Activated CD4-positive, CD25-positive, alpha-beta regulatory T cell (primary cell): ENCODE measurements around the gene TNPO3.
"Not testable (repeated sequence)": the region's sequence is repeated elsewhere in the genome, so short reads cannot be mapped to it uniquely, and the experiment has no call there.

ENCODE experiments used
- DNase-seq, 4 experiments: peaks; one replicate each; lab custom pipeline; 2025; lab: John Stamatoyannopoulos, UW

The TNPO3 gene

DNA sequence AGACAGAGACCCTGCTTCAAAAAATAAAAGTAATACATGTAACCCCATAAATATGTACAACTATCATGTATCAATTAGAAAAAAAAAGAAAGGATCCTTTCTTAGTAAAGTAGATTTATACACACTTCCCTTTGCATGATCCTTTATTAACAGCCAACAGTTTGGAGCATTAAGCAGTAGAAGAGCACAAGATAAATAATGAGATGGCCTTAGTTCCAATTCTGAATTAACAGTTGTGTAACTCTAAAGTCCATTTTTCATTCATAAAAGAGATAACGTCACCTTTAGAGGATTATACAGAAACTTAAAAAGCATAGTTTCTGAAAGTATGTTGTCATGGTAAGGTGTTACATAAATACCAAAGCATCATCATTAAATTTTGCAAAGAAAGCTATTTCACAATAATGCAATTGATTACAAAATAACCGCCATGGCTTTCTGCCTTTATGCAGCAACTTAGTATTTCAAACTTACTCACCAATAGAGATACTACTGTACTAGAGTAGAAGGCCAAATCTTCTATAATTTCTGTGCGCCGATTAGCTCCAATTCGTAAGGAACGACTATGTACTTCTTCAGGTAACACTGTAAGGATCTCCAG, 40.3 kb downstream of the TNPO3 start:
- DNase-seq: no peak

DNA sequence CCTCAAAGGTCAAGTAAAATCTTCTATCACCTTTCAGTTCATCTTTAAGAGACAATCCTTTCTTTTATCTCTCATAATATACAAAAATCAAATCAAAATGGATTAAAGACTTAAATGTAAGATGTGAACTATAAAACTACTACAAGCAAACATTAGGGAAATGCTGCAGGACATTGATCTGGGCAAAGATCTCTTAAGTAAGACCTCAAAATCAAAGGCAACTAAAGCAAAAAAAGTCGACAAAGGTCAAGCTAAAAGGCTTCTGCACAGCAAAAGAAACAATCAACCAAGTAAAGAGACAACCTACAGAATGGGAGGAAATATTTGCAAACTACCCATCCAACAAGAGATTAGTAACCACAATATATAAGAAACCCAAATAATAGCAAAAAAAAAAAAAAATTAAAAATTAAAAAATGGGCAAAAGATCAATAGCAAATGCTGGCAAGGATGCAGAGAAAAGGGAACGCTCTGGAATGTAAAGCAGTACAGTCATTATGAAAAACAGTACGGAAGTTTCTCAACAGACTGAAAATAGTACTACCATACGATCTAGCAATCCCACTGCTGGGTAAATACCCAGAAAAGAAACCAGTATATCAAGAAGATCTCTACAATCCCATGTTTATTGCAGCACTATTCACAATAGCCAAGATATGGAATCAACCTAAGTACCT, 41.7 kb downstream of the TNPO3 start:
- no peak for DNase-seq

DNA sequence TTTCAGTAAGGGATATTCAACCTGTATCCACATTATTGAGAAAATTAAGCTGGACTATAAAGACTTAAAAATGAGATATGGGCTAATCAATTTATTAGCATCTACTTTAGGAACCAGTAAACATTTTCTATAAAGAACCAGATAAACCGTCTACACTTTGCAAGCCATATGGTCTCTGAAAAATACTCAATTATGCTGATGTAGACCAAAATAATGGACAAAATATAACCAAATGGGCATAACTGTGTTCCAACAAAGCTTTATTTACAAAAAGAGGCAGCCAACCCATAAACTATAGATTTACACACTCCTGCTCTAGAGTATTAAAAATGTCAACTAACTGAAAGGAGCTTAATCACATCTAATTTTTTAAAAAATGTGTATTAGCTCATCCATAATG, 42.3 kb downstream of the TNPO3 start:
- DNase-seq: no peak

DNA sequence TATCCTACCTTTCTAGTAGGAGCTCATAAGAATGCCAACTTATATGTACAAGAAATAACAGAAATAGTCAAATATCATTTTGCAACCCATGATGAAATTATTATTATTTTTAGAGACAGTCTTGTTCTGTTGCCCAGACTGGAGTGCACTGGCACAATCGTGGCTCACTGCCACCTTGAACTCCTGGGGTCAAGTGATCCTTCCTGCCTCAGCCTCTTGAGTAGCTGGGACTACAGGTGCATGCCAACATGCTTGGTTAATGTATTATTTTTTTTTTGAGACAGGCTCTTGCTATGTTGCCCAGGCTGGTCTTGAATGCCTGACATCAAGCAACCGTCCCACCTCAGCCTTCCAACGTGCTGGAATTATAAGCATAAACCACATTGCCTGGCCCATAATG, 44.8 kb downstream of the TNPO3 start:
- no peak for DNase-seq

DNA sequence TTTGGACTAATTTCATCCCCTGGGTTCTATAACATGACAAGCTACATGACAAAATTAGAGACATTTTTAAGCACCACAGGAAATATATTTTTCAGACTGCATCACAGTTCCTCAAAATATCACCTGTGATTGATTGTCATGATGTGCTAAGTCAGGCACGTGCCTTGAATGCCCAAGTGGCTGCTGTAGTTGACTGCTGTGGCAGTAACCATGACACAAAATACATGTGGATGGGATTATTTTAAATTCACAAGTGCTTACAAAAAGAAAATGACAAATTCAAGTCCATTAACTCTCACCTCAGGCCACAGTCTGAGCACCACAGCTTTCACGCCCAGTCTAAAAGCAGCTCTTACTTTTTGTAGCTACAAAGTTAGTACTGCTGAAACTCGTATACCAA, 45.5 kb downstream of the TNPO3 start:
- DNase-seq: no peak

DNA sequence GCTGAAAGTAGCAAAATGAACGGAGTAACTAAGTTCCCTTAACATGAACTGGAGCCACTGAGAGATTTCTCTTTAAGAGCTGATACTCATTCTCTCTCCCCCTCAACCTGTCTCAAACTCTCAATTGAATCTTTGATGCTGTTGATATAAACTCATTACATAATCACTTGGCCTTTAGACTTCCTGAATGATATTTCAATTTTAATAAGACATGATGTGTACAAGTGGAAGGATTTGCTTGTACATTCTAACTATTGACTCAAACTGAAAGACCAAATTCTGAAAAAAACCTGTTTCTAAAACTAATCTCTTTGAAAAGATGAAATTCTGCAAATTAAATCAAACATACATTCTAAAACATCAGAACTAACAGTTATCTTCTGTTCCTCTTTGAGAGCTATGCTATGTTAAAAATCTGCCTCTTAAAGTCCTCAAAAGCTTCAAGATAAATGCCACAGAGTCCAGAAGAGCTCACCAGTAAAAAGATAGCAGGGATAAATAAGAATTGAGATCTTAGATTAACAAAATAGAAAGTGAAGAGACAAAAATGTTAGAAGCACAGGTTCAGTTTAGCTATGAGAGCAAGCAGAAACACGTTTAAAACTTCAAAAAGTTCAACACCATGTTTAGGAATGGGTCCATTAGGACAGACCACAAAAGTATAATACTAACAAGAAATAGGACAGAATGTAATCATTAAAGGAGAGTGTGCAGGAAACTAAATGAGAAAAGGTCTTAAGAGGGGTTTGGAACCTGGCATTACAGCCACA, 46.1 kb downstream of the TNPO3 start:
- DNase-seq: no peak

DNA sequence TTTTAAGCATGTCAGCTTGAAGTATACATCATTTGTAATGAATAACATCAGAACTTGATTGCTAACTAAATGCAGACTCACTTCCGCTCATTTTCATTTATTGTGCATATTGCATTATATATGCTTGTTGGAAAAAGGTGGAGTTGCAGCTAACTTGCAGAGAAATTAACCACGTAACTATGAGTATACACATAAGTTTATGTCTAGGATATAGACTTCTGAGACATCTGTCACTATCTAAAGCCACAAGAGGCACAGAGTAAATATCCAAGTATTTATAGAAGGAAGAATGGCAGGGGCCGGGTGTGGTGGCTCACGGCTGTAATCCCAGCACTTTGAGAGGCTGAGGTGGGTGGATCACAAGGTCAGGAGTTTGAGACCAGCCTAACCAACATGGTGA, 47.3 kb downstream of the TNPO3 start:
- DNase-seq: no peak

DNA sequence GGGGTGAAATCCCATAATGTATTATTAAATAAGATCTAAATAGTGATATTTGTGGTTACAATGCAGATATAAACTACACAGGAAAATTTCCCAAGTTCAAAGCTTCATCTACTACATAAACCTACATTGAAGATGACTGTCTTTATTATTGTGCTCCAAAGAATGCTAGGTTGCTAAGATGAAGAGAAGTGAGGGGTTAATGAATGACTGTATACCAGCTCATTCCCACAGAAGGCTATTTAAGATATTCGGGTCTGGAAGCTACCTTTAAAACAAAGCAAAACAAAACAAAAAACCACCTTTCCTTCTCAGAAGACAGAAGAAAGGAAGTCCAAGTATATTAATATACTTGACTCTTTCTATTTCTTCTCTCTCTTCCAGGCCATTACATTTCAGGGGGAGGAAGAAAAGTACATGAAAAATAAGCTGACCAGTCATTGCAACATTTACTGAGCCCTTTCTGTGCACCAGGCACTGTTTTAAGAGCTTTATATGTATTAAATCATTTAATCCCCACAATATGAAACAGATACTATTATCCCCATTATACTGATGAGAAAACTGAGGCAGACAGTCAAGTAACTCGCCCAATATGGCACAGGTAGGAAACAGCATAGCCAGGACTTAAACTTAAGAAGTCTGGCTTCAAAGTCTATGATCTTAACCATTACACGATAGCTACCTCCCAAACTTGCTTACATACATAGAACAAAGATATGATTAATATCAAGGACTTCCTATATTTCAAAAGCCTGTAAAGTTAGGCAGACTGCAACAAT, 48.1 kb downstream of the TNPO3 start:
- no peak for DNase-seq

DNA sequence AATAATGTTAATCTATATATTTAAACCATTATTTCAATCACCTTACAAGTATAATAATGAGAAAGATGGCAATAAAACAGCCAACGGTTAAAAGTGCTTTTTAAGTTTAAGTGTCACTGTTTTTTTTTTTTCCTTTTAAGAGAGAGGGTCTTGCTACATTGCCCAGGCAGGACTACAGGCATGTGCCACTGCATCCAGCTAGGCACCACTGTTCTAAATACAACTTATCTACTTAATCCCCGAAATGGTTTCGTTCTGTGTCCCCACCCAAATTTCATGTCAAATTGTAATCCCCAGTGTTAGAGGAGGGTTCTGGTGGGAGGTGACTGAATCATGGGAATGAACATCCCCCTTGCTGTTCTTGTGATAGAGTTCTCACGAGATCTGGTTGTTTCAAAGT, 49.7 kb downstream of the TNPO3 start:
- no peak for DNase-seq

DNA sequence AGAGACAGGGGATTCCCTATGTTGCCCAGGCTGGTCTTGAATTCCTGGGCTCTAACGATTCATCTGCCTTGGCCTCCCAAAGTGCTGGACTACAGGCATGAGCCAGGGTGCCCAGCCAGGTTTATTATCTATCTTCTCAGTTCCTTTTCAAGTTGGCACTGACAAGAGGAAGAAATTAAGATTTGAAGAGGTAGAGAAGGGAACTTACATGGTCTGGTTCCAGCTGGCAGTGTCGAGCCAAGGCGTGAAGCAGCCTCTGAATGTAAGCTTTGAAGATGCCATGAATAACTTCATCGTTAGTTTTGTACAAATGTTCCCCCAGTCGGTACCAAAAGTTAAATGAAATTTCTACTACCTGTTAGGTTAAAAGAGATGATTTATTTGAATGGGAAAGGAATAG, 57.7 kb downstream of the TNPO3 start:
- no peak for DNase-seq

DNA sequence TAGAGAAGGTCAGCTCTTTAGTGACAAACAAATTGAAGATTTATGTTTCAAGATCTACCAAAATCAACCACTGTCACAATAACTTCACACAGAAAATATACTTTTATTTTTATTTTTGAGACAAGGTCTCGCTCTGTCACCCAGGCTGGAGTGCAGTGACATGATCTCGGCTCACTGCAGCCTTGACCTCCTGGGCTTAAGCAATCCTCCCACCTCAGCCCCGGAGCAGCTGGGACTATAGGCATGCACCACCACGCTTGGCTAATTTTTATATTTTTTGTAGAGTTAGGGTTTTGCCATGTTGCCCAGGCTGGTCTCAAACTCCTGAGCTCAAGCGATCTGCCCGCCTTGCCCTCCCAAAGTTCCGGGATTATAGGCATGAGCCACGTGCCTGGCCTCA, 60.4 kb downstream of the TNPO3 start:
- not testable (repeated sequence) for DNase-seq

DNA sequence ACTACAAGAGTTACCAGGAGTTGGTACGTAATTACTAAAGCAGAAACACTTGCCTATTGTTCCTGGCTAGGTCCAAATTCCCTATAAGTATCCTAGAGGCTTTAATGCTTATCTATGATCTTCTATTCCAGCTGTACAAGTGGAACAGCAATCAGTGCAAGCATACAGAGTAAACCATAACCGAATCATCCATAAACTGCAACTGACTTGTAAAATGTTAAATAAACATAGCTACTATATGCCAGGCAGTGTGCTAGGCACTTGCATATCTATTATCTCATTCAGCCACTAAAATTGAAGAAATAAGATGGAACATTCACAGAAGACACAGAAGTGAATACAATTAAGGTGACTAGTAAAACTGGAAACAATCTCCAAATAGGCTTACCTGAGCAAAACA, 61.5 kb downstream of the TNPO3 start:
- no peak for DNase-seq

DNA sequence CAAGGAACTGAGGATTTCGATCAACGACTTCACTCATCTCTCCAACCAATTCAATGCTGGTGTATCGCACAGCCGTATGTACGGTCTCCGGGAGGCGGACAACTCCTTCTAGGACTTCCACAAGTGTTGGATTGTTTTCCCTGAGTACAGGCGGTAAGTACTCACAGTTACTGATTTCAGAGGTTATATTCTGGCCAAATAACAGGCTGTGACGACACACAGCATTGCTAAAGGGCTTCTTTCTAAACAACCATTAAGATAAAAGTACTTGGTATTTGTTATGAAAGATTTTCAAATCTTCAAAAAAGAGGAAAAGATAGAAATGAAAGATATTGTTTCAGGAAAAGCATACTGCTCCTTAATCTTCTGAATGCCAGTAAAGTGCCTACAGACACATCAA, 65.0 kb downstream of the TNPO3 start:
- no peak for DNase-seq

DNA sequence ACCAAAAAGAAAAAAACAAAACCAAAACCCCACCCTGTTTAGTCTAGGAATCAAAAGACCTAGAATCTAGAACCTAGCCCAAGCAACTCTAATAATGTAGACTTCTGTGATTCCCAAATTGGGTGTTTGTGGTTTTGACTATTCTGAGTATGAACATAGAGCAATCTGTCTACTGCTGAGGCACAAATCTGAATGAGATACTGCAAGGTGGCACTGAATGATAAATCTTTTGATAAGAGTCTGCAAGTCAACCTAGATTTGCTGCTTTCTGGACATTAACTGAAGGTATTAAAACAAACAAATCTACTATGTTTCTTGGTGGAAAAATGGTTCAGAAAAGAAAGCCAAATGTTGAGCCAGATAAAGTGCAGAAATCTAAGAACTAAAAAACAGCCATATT, 66.5 kb downstream of the TNPO3 start:
- no peak for DNase-seq

DNA sequence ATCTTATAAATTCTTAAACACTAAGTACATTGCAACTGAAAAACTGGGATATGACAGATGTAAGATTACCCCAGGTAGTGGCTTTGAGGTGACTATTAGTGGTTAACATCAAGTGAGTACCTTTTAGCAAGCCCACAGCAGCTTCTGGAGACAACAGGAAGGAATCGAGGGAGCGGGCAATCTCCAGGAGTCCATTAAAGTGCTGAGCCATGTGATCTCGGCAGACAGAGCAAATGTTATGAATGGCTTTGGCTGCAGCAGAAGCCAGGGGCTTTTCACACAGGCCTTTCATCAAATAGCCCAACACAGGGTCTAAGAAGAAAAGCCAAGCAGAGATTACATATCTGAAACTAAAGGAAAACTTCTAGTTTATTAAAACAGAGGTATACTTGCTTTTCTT, 68.3 kb downstream of the TNPO3 start:
- DNase-seq: no peak

DNA sequence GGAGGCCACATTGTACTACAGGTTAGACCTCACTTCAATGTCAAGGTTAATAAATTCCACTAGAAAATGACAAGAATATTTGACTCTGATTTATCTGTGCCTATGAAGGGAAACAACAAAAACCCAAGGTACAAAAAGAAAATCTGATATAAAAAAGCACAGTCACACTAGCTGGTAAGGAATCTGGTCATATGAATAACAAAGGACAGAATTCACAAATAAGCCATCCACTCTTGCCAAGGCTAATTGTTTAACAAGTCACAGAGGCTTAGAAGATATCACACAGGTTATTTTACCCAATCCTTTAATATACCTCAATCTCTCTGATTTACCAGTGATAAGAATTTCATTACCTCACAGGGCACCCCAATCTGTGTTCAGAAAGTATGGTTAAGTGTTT, 69.3 kb downstream of the TNPO3 start:
- no peak for DNase-seq

DNA sequence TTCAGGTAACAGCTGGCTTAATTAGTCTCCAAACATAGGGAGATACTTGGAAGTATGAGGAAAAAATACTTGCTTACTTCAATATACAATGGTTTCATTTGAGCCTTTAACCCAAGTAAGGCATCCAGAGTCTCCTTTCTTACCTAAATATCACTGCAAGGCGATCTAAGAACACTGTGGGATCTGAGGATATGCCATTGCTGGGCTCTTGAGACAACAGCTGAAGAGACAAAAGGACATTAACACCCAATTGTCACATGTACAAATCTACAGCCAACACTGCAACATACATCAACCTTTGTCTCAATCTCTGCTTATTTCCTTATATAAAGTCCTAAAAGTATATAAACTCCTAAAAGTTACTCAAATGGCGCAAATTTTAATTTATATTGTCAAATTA, 72.8 kb downstream of the TNPO3 start:
- DNase-seq: no peak

DNA sequence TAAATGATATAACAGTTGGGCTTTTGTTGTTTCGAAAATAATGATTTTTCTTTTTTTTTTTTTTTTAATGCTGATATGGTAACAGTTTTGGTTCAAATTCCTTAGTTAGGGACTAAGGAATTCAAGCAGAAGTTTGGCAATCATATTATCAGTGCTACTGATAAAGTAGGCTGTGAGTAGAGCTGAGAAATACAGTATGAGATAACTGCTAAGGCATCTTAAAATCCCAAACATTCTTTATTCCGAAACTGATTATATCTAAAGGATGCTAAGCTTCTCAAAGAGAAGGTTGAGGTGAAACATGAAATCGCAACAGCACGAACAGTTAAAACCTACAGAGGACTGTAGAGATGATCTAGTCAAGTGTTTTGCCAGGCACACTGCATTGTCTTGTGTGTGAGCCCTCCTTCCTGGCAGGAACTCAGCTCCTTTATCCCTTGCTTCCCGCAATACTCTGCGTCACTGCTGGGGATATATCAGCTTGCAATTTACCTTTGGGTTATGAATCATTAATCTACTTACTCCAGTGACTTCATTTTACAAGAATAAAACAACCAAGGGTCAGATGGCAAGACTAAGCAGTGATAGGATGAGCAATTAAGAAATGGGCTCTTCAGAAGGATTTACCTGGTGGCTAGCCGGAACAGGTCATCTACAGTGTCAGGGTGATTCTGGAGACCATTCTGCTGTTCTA, 80.5 kb downstream of the TNPO3 start:
- no peak for DNase-seq

DNA sequence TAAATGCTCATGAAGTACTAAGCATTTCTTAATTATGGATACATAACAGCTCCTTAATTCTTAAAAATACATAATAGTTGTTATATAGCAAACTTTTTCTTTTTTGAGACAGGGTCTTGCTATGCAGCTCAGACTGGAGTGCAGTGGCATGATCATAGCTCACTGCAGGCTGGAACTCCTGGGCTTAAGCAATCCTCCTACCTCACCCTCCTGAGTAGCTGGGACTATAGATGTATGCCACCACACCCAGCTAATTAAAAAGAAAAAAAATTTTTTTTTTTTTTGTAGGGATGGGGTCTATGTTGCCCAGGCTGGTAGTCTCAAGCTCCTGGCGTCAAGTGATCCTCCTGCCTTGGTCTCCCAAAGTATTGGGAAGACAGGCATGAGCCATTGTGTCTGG, 86.3 kb downstream of the TNPO3 start:
- DNase-seq: no peak

DNA sequence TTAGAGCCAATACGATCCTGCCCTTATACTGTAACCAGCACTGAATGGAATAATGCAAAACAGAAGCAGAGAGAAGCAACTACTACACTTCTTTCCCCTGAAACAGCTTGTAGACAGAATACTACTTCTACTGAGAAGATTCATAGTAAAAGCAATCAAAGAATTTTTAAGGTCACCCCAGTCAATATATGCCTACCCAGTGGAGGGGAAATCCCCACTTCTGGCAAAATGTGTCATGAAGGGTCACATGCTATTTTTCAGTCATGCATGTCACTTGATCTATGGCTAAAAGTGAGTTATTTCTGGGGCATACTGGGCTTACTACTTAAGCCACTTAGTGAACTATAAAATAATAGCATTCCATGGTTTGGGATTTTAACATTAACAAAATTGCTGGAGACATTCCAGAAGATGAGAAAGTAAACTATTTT, 91.6 kb downstream of the TNPO3 start:
- no peak for DNase-seq

DNA sequence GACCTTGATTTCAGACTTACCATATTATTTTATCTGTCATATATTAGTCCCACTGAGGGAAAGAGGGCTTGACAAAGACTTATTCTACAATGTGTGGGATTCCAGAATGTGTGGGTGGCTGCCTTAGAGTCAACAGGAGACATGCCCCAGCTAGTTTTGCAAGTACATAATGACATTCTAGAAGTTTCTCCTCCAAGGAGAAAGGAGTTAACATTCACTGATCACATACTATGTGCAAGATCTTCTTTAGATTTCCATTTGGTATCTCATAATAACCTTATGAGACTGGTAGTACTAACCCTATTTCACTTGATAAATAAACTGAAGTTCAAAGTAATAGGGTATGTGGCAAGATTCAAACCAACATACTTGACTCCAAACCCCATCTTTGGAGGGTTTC, 92.0 kb downstream of the TNPO3 start:
- DNase-seq: no peak

DNA sequence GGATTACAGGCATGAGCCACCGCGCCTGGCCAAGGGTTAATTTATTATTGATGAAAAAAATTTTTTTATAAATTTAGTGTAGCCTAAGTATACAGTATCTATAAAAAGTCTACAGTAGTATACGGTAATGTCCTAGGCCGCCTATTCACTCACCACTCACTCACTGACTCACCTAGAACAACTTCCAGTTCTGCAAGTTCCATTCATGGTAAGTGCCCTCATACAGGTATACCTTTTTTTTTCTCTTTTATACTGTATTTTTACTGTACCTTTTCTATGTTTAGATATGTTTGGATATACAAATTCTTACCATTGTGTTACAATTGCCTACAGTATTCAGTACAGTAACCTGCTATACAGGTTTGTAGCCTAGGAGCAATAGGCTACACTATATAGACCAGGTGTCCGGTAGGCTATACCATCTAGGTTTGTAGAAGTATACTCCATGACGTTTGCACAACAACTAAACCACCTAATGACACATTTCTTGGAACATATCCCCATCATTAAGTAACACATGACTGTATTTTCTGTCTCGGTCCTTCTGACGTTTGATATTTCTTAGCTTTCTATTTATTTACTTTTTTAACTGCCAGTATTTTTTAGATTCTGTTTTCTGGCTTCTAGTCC, 93.8 kb downstream of the TNPO3 start:
- no peak for DNase-seq
